ENCODE data around the gene RGS7. TPM values are rescaled to one million over a fixed set of nuclear protein-coding genes. Genes with fewer than 3 reads are reported as not detected.

RGS7 gene
- total RNA-seq, 2 donors from 2014 or later = 0.26 to 0.99 TPM

DNA sequence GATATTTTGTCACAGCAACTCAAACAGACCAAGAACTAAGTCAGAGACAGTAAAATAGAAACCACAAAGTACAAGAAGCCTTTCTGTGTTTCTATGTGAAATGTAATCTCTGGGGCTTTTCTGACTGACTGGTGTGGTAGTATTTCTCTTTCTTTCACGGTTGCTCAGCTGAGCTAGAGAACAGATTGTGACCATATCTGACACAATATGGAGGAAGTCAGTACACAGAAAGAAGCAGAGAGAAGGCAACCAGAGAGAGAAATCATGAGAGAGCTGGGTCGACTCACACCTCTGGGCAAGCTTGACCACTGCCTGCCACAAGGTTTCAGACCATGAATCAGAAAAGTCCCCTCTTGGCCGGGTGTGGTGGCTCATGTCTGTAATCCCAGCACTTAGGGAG, 536.2 kb downstream of the RGS7 start:
- H3K27ac ChIP-seq = no peak overlapping the region
- no peaks in the 10 kb centered on the region for H3K27me3 ChIP-seq
- intact Hi-C loops (cut with DNase I) = no loop called here
- no peaks in the 10 kb centered on the region for H3K4me1 ChIP-seq
- H3K9me3 ChIP-seq = no peaks in the 10 kb centered on the region
- H3K4me3 ChIP-seq = no peak overlapping the region
- no peak for DNase-seq
- no peak for TF ChIP-seq POLR2A (IDR thresholded peaks at IDR 0.05)
- TF ChIP-seq, protein P1, sequence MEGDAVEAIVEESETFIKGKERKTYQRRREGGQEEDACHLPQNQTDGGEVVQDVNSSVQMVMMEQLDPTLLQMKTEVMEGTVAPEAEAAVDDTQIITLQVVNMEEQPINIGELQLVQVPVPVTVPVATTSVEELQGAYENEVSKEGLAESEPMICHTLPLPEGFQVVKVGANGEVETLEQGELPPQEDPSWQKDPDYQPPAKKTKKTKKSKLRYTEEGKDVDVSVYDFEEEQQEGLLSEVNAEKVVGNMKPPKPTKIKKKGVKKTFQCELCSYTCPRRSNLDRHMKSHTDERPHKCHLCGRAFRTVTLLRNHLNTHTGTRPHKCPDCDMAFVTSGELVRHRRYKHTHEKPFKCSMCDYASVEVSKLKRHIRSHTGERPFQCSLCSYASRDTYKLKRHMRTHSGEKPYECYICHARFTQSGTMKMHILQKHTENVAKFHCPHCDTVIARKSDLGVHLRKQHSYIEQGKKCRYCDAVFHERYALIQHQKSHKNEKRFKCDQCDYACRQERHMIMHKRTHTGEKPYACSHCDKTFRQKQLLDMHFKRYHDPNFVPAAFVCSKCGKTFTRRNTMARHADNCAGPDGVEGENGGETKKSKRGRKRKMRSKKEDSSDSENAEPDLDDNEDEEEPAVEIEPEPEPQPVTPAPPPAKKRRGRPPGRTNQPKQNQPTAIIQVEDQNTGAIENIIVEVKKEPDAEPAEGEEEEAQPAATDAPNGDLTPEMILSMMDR (IDR thresholded peaks at IDR 0.05) = no peak
- no peaks in the 10 kb centered on the region for H3K36me3 ChIP-seq (replicated peaks in 1 of 2; ENCODE audit: insufficient read depth in 1 of 2, low read depth in 2 of 2)
- 21 to 46% methylated on average over 3 of the region's 3 CpGs for WGBS, 2 donors
- ATAC-seq = no peak

DNA sequence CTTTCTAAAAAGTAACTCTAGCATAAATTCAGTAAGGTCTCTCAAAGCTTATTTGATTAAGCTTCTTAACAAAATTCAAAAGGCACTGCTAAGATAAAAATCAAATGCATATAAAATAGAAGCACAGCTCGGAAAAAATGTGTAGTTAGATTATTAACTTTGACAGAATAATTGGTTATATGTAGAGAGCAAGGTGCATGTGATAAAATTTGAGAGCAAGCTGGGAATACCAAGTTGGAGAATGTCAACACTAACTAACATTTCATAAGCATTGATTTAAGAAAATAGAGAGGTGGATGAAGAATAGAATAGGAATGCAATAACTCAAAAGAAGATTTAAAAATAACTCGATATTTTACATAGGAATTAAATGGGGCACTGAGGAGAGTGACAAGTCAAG, 540.5 kb downstream of the RGS7 start:
- no peaks in the 10 kb centered on the region for H3K36me3 ChIP-seq (replicated peaks in 1 of 2; ENCODE audit: insufficient read depth in 1 of 2, low read depth in 2 of 2)
- no peak for DNase-seq
- 35 to 43% methylated on average over 2 of the region's 2 CpGs for WGBS, 2 donors

DNA sequence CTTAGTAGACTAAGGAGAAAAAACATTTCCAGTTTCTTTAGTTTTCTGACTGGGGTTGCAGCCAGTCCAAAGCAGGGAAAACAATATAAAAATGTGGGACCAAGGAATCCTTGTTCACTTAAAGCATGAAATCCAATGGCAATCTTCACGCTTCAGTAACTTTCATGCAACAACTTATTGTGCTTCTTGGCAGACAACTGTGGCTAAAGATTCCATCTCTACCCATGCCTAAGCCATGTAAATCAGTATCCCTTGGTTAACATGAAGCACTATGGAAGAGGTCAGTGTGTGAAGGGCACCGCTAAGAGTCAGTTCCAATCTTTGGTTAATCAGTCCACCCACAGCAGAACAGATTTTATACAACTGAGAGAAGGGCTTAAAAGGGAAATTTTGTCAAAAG, 543.3 kb downstream of the RGS7 start:
- H3K4me3 ChIP-seq = no peak overlapping the region
- H3K4me1 ChIP-seq = no peaks in the 10 kb centered on the region
- intact Hi-C loops (cut with DNase I) = no loop called here
- no peak for ATAC-seq
- TF ChIP-seq, protein P1 (IDR thresholded peaks at IDR 0.05) = no peak
- no peak for TF ChIP-seq POLR2A (IDR thresholded peaks at IDR 0.05)
- WGBS, 2 donors = 79 to 85% methylated on average over 2 of the region's 2 CpGs
- DNase-seq = no peak
- H3K27me3 ChIP-seq = no peaks in the 10 kb centered on the region
- no peaks in the 10 kb centered on the region for H3K9me3 ChIP-seq
- H3K36me3 ChIP-seq (replicated peaks in 1 of 2; ENCODE audit: insufficient read depth in 1 of 2, low read depth in 2 of 2) = no peaks in the 10 kb centered on the region
- H3K27ac ChIP-seq = no peak overlapping the region

More for the DNA sequence above, 540.5 kb downstream of the RGS7 start:
- TF ChIP-seq, protein P1 (IDR thresholded peaks at IDR 0.05) = no peak
- TF ChIP-seq POLR2A (IDR thresholded peaks at IDR 0.05) = no peak
- H3K27me3 ChIP-seq = no peaks in the 10 kb centered on the region
- no peak overlapping the region for H3K27ac ChIP-seq
- no peaks in the 10 kb centered on the region for H3K9me3 ChIP-seq
- H3K4me3 ChIP-seq = no peak overlapping the region
- H3K4me1 ChIP-seq = no peaks in the 10 kb centered on the region
- no peak for ATAC-seq
- intact Hi-C loops (cut with DNase I) = no loop called here

DNA sequence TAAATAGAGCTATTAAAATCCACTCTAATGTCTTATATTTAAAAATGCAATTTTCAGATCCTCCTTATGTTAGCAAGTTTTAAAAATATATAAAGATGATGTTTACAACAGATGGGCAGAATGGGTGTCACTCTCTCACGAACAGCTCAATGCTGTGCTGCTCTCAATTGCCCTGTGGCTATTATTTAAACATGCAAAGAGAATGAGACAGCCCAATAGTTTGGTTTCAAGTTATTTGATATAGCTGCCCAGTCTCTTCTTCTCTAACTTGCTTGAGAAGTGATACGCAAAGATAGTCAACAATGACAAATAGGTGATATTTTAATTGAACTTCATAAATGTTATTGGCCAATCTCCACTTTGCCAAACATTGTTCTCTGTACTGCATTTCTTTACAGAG, 545.7 kb downstream of the RGS7 start:
- no peaks in the 10 kb centered on the region for H3K9me3 ChIP-seq
- H3K36me3 ChIP-seq (replicated peaks in 1 of 2; ENCODE audit: insufficient read depth in 1 of 2, low read depth in 2 of 2) = no peaks in the 10 kb centered on the region
- WGBS, 2 donors = 60 to 68% methylated on average over 2 of the region's 2 CpGs
- TF ChIP-seq, protein P1 (IDR thresholded peaks at IDR 0.05) = no peak
- TF ChIP-seq POLR2A (IDR thresholded peaks at IDR 0.05) = no peak
- no peaks in the 10 kb centered on the region for H3K4me1 ChIP-seq
- ATAC-seq (no peak), DNase-seq (no peak)
- intact Hi-C loops (cut with DNase I) = no loop called here
- H3K27ac ChIP-seq = no peak overlapping the region
- H3K27me3 ChIP-seq = no peaks in the 10 kb centered on the region
- H3K4me3 ChIP-seq = no peak overlapping the region

DNA sequence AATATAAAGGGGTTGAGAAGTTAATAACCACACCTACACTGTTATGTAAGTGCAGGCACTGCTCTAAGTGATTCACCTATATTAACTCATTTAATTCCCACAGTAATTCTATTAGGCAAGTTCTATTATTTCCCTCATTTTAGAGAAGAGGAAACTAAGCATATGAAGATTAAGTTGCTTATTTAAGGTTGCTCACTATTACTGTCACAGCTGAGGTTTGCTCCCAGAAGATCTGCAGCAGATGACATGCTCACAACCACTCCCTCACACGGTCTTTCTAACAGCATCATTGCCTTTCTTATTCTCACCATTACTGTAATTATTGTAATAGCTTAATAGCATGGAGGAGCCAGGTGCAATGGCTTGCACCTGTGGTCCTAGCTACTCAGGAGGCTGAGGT, 548.6 kb downstream of the RGS7 start:
- no peaks in the 10 kb centered on the region for H3K27me3 ChIP-seq
- TF ChIP-seq, protein P1 (IDR thresholded peaks at IDR 0.05) = no peak
- TF ChIP-seq POLR2A (IDR thresholded peaks at IDR 0.05) = no peak
- no peaks in the 10 kb centered on the region for H3K9me3 ChIP-seq
- no peak for DNase-seq
- H3K4me3 ChIP-seq = no peak overlapping the region
- no peak overlapping the region for H3K27ac ChIP-seq
- intact Hi-C loops (cut with DNase I) = no loop called here
- WGBS, 2 donors = 63 to 64% methylated on average over 1 of the region's 1 CpG
- H3K36me3 ChIP-seq (replicated peaks in 1 of 2; ENCODE audit: insufficient read depth in 1 of 2, low read depth in 2 of 2) = no peaks in the 10 kb centered on the region
- no peak for ATAC-seq
- H3K4me1 ChIP-seq = no peaks in the 10 kb centered on the region

Data from body of pancreas (tissue), 4 donors.